HUES6 (cell line): ENCODE data around the gene MELK.
A peak's percentile ranks its signal among the peaks of the same experiment; 100 is the strongest.
"Not testable (repeated sequence)": the region's sequence is repeated elsewhere in the genome, so short reads cannot be mapped to it uniquely, and the experiment has no call there.

Source experiments
- H3K27ac ChIP-seq: 2 replicates; pipeline ENCODE4 v1.7.0; 2013; ENCODE audit warnings: low read depth, mild to moderate bottlenecking, low read length, inconsistent platforms
- H3K27me3 ChIP-seq: 2 replicates; pipeline ENCODE4 v1.6.1; 2013; ENCODE audit warnings: low read length; ENCODE audit not compliant: control insufficient read depth, insufficient read depth
- H3K36me3 ChIP-seq: 2 replicates; pipeline ENCODE4 v1.6.1; 2013; ENCODE audit warnings: low read length; ENCODE audit not compliant: control insufficient read depth, insufficient read depth
- H3K4me1 ChIP-seq: 2 replicates; pipeline ENCODE4 v1.6.1; 2013; ENCODE audit warnings: low read length; ENCODE audit not compliant: control insufficient read depth, insufficient read depth
- H3K4me3 ChIP-seq: 2 replicates; pipeline ENCODE4 v1.5.1; 2013; ENCODE audit warnings: low read depth, low read length
- H3K9ac ChIP-seq: one replicate; pipeline ENCODE4 v1.6.1; 2013; ENCODE audit warnings: mild to moderate bottlenecking, low read length
- H3K9me3 ChIP-seq: 2 replicates; pipeline ENCODE4 v1.6.1; 2013; ENCODE audit warnings: low read depth, low read length; ENCODE audit not compliant: control insufficient read depth, insufficient read depth

MELK gene

DNA sequence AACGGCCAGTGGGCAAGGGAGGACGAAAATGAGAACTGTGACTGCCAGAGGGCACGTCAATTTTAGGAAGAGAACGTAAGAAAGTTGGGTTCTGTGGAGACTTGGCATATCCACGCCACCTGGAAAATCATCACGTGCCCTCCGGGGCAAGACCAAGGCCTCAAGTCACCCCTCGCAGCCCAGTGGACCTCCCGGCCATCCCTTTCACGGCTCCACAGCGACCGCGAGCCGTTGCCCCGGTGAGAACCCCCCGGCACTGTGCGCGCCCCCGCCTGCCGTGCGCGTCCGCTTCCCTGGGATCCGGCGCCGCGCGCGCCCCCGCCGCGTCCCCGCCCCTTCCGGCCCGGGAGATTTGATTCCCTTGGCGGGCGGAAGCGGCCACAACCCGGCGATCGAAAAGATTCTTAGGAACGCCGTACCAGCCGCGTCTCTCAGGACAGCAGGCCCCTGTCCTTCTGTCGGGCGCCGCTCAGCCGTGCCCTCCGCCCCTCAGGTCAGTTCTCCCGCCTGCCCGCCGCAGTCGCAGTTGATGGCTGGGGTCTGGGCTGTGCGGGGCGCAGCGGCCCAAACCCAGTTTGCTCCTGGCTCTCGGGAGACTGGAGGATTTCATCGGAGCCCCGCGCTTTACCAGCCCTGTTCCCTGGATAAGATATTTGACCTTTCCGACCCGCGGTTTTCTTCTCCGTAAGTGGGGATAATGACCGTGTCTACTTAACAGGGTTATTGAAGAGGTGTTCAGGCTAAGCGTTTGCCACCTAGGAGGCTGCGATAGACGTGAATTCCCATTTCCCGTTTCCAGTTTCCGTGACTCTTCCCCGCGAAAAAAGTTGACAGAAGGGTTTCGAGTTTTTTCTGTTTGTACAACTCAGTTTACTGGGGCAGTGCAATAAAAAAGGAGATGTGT is at the start of gene MELK:
MELK (plus strand) TSS at position 381 of the 904 bp plus-strand sequence. CDS start 8,787 bp downstream, outside the sequence.
- Histone ChIP-seq H3K27ac (peak within 1 kb of the TSS; percentile 71), H3K36me3 (peaks cover 4% of the 10 kb centered on the region; the same call in 1 of the 2 replicates), H3K9ac (peak within 1 kb of the TSS; percentile 94), H3K9me3 (no peaks in the 10 kb centered on the region), H3K4me1 (peaks cover 8% of the 10 kb centered on the region; the same call in 1 of the 2 replicates), H3K27me3 (no peaks in the 10 kb centered on the region), H3K4me3 (peak within 1 kb of the TSS; percentile 86)

- H3K4me3 ChIP-seq, result no peak overlapping the region
- H3K36me3 ChIP-seq, result no peaks in the 10 kb centered on the region
- H3K4me1 ChIP-seq, result no peaks in the 10 kb centered on the region
- no peak overlapping the region for H3K9ac ChIP-seq
- H3K9me3 ChIP-seq, result no peaks in the 10 kb centered on the region
- H3K27ac ChIP-seq, result no peak overlapping the region
- H3K27me3 ChIP-seq, result no peaks in the 10 kb centered on the region
These were observed 42.5 kb upstream of the MELK start for GRCh38 chr9:36530224-36530623.

- Histone ChIP-seq H3K4me3 (no peak overlapping the region), H3K36me3 (no peaks in the 10 kb centered on the region), H3K4me1 (no peaks in the 10 kb centered on the region), H3K27me3 (no peaks in the 10 kb centered on the region), H3K9ac (no peak overlapping the region), H3K9me3 (no peaks in the 10 kb centered on the region), H3K27ac (no peak overlapping the region)
These were observed 40.3 kb upstream of the MELK start for GRCh38 chr9:36532353-36532752.

DNA sequence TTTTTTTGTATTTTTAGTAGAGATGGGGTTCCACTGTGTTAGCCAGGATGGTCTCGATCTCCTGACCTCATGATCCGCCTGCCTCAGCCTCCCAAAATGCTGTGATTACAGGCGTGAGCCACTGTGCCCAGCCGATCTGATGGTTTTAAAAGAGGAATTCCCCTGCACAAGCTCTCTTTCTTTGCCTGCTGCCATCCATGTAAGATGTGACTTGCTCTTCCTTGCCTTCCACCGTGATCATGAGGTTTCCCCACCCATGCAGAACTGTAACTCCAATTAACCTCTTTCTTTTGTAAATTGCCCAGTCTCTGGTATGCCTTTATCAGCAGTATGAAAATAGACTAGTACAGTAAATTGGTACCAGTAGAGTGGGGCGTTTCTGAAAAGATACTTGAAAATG is 39.0 kb upstream of the MELK start:
- not testable (repeated sequence) for H3K36me3 ChIP-seq

DNA sequence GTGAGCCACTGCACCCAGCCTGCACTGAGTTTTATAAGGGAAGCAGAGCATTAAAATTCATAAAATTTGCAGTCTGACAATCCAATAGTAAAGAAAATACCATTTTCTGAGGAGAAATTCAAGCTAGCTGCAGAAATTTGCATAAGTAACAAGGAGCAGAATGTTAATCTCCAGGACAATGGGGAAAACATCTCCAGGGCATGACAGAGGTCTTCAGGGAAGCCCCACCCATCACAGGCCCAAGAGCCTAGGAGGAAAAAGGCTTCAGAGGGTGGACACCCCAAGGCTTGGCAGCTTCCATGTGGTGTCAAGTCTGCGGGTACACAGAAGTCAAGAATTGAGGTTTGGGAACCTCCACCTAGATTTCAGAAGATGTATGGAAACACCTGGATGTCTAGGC is 37.6 kb upstream of the MELK start:
- H3K9ac ChIP-seq, result no peak overlapping the region
- no peaks in the 10 kb centered on the region for H3K9me3 ChIP-seq
- no peaks in the 10 kb centered on the region for H3K27me3 ChIP-seq
- no peaks in the 10 kb centered on the region for H3K4me1 ChIP-seq
- no peaks in the 10 kb centered on the region for H3K36me3 ChIP-seq
- no peak overlapping the region for H3K27ac ChIP-seq
- no peak overlapping the region for H3K4me3 ChIP-seq

More for the DNA sequence above, 39.0 kb upstream of the MELK start:
- not testable (repeated sequence) for H3K27me3 ChIP-seq, H3K9ac ChIP-seq, H3K4me1 ChIP-seq, H3K9me3 ChIP-seq, H3K27ac ChIP-seq, H3K4me3 ChIP-seq

DNA sequence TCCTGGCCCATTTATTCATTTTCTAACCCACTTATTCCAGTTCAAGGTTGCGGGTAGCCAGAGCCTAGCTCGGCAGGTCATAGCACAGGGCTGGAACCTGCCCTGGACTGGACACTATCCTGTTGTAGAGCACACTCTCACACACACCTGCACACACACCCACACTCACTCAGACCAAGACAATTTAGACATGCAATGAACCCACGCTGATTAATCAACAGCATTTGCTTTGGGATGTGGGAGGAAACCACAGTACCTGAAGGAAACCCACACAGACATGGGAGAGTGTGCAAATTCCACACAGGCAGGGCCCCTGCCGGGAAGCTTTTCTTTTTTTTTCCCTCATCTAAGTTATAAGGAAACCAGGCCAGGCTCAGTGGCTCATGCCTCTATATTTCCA is 34.8 kb upstream of the MELK start:
- no peak overlapping the region for H3K4me3 ChIP-seq
- H3K27ac ChIP-seq, result no peak overlapping the region
- H3K9ac ChIP-seq, result no peak overlapping the region
- no peaks in the 10 kb centered on the region for H3K36me3 ChIP-seq
- no peaks in the 10 kb centered on the region for H3K9me3 ChIP-seq
- no peaks in the 10 kb centered on the region for H3K4me1 ChIP-seq
- no peaks in the 10 kb centered on the region for H3K27me3 ChIP-seq

DNA sequence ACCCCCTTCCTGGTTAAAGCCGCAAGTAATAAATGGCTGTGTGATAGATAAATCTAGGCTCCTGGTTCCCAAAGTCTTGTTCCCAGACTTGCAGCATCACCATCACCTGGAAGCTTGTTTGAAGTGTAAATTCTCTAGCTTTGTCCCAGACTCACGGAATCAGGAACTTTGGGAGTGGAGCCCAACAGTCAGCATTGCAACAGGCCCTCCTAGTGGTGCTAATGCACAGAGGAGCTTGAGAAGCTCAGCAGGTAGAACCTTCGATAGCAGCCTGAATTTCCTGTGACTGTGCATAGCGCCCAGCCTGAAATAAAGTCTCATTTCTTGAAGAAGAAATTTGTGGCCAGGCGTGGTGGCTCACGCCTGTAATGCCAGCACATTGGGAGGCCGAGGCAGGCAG is 30.3 kb upstream of the MELK start:
- Histone ChIP-seq H3K9me3 (no peaks in the 10 kb centered on the region), H3K27me3 (no peaks in the 10 kb centered on the region), H3K9ac (no peak overlapping the region), H3K27ac (no peak overlapping the region), H3K4me1 (no peaks in the 10 kb centered on the region), H3K4me3 (no peak overlapping the region), H3K36me3 (no peaks in the 10 kb centered on the region)

DNA sequence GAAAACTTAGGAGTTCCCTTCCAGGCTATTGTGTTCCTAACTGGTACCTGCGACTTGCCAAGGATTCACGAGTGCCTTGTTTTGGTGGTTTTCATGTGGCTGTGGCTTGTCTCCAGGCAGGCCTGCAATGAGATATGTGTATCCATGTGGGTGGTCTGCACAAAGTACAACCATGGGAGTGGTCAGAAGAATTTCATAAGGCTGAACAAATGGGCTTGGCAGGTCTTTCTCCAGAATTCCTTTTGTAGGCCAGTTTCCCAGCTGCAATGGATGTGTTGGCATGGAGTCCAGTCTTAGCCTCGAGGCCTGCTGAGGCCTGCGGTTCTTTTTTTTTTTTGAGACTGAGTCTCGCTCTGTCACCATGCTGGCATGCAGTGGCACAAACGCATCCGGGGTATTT is 28.8 kb upstream of the MELK start:
- no peaks in the 10 kb centered on the region; the same call in 1 of the 2 replicates for H3K4me1 ChIP-seq
- no peaks in the 10 kb centered on the region for H3K36me3 ChIP-seq
- no peaks in the 10 kb centered on the region for H3K9me3 ChIP-seq
- H3K9ac ChIP-seq, result no peak overlapping the region
- no peak overlapping the region for H3K4me3 ChIP-seq
- H3K27me3 ChIP-seq, result no peaks in the 10 kb centered on the region
- H3K27ac ChIP-seq, result no peak overlapping the region

GRCh38 chr9:36547598-36547997 is 25.1 kb upstream of the MELK start:
- Histone ChIP-seq H3K9ac (no peak overlapping the region), H3K36me3 (no peaks in the 10 kb centered on the region), H3K9me3 (no peaks in the 10 kb centered on the region), H3K27me3 (no peaks in the 10 kb centered on the region), H3K4me3 (no peak overlapping the region), H3K27ac (no peak overlapping the region), H3K4me1 (no peaks in the 10 kb centered on the region; the same call in 1 of the 2 replicates)

DNA sequence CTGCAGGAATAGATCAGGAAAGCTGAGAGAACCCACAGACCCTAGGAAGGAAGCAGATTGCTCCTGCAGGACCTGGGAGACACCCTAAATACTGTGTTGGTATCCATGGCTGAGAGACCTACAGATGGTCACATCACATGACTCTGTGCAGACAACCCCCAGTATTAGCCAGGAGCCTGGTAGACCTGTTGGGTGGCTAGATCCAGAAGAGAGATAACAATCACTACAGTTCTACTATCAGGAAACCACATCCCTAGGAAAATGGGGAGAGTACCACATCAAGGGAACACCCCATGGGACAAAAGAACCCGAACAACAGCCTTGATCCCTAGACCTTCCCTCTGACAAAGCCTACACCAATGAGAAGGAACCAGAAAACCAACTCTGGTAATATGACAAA is 24.2 kb upstream of the MELK start:
- Histone ChIP-seq H3K9me3 (no peaks in the 10 kb centered on the region), H3K4me3 (no peak overlapping the region), H3K36me3 (no peaks in the 10 kb centered on the region), H3K27ac (no peak overlapping the region), H3K27me3 (no peaks in the 10 kb centered on the region), H3K4me1 (no peaks in the 10 kb centered on the region; the same call in 1 of the 2 replicates), H3K9ac (no peak overlapping the region)

GRCh38 chr9:36550135-36550534 is 22.6 kb upstream of the MELK start:
- Histone ChIP-seq H3K36me3 (no peaks in the 10 kb centered on the region), H3K4me3 (no peak overlapping the region), H3K27ac (no peak overlapping the region), H3K4me1 (no peaks in the 10 kb centered on the region; the same call in 1 of the 2 replicates), H3K9ac (no peak overlapping the region), H3K9me3 (no peaks in the 10 kb centered on the region), H3K27me3 (no peaks in the 10 kb centered on the region)
